ENCODE data around the gene ACOT12.
A peak's percentile ranks its signal among the peaks of the same experiment; 100 is the strongest.
"Not testable (repeated sequence)": the region's sequence is repeated elsewhere in the genome, so short reads cannot be mapped to it uniquely, and the experiment has no call there.

ACOT12 gene

DNA sequence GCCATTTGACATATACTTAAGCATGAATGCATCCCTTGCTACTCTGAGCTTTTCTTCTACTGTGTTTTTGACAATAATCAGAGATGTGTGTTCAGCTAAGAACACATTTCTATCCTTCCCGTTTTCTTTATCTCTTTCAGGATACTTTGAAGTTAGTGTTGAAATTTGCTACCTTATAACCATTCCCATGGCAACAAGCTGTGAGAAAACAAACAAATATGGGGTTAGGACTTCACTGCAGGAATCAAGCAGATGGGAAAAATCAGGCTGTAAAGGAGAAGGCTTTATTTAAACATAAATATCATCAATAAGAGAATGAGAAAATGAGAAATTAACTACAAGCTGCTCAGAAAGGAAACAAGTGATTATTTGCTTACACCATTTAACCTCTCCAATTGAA is 57.4 kb downstream of the ACOT12 start:
- no peak for FAIRE-seq

DNA sequence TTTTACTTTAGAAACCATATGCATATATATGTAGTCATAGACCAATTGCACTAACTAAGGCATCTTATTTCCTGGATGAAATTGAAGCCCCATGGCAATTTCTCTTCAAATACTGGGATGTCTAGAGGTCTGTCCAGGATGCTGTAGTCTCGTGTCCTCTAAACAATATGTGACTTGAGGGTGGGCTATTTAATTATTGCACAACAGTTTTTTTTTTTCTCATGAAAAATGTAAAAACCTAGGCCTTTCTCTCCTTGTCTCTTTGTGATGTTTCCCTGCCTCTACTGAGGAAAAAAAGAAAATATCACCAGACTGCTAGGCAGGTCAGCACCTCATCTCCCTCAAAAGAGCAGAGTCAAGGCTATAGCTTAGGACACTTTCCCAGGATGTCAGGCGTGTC is 58.0 kb downstream of the ACOT12 start:
- FAIRE-seq = no peak

GRCh38 chr5:81334304-81335061 is 59.5 kb downstream of the ACOT12 start:
- FAIRE-seq = no peak

GRCh38 chr5:81326554-81326953 is 67.4 kb downstream of the ACOT12 start:
- no peak for FAIRE-seq

DNA sequence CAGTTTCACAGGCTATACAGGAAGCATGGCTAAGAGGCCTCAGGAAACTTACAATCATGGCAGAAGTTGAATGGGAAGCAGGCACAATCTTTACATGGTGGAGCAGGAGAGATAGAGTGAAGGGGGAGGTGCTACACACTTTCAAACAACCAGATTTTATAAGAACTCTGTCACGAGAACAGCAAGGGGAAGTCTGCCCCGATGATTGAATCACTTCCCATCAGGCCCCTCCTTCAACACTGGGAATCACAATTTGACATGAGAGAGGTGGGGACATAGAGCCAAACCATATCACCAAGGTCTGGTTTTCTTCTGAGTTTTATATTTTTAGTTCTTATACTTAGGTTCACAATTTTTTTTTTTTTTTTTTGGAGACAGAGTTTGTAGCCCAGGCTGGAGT is 76.4 kb downstream of the ACOT12 start:
- FAIRE-seq = no peak

- FAIRE-seq = no peak
Measured at GRCh38 chr5:81316571-81316970, 77.4 kb downstream of the ACOT12 start.

- no peak for FAIRE-seq
Measured at GRCh38 chr5:81315830-81316229, 78.1 kb downstream of the ACOT12 start.

- FAIRE-seq = no peak
Measured at GRCh38 chr5:81315336-81315735, 78.6 kb downstream of the ACOT12 start.

DNA sequence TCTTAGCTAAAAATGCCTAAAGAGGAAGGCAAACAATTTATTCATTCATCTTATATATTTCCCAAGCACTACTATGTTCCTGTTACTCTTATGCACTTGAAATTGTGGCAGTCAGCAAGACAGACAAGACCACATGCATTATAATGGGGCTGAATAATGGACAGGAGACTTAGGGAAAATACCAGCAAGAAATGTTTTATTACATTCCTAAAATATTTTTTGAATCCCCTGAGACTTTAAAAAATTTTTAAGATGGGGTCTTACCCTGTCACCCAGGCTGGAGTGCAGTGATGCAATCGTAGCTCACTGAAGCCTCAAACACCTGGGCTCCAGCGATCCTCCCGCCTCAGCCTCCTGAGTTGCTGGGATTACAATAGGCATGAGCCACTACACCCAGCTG is 79.4 kb downstream of the ACOT12 start:
- no peak for FAIRE-seq

DNA sequence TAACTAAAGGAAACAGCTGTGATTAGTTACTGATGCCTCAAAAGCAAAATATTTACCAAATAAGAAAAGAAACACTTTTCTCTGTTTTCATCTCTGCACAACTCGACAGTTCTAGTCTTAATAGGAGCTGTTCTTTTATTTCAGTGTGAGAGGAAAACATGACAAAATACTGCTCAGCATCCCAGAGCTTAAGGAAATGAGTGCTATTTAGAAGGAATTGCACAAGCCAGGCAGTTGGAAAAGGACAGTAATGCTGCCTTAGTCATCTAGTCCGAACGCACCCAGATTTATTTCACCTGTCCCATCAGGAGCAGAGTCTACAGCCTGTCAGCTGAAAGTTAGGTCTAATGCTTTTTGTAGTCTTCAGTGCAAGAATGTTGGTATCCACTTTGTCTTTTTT is 80.2 kb downstream of the ACOT12 start:
- FAIRE-seq = no peak

DNA sequence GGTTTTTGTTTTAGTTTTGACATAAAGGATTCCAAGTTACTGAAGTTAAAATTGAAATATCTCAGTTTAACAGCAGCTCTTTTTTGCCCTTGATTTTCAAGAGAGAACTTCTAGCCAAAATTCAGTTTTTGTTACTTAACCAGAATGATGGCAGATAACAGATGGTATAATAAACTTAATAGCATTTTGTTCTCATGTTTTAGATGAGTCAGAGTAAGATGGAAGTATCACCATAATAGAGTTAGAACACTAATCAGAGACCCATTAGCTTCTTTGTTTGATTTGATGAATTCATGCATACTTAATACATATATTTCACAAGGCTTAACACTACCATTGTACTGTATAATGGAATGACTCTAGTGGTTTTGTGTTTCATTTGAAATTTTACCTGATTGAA is 80.7 kb downstream of the ACOT12 start:
- FAIRE-seq = no peak

DNA sequence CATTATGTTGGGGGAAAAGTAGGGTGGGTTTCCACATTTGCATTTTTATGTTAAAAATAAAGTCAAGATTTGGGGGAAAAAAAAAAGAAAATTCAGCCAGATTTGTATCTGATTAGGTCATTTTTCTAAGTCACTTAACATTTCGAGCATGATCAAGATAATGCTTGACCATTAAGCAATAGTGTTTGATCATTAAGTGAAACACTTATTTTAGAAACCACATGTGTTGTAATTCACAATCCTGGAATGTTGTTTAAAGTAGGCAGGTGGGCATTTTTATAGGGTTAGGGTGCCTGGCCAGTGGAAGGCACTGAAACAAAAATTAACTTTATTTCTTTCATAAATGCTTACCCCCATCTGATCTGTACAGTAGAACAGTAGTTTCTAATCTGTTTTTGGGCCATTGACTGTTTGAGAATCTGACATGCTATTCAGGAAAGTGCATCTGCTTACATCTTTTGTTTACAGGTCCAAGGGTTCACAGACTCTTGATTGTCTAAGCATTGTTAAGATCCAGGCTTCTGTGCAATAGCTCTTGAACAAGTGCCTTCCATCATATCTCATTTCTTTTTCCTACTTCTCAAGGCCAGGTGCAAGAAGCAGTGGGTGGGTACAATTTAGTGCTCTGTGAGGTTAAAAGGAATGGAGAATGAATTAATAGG is 83.4 kb downstream of the ACOT12 start:
- no peak for FAIRE-seq

DNA sequence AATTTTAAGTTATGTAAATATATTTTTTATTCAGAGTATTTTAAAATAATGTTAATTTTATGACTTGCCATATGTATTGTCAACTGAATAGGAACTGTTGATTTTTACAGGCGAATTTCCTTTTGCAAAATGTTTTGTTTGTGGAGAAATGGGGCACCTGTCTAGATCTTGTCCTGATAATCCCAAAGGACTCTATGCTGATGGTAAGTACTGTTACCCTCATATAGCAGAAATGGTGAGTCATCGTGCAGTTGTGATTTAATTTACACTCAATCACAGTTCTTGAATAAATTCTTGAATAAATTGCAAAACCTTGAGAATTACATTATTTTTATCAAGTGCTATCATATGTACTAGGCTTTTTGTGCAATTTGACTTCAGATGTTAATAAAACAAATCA is 85.1 kb downstream of the ACOT12 start:
- no peak for FAIRE-seq

DNA sequence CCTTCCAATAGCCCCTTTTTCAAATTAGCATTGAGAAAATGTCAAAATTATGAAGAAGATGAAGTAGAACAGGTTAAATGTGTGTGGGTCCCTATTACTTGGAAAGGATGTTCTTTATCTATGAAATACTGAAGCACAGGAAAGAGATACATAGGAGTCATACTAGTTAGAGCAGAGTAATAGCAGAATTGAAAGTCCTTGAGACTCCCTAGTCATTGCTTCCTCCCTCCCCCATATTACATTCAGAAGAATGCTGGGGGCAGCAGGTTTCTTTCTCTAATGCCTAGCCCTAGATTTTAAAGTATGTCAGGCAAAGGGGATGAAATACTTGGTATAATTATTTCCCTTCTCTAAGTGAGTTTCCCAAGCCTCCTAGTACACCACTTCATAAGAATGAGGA is 88.1 kb downstream of the ACOT12 start:
- no peak for FAIRE-seq

- no peak for FAIRE-seq
Measured at GRCh38 chr5:81303563-81303962, 90.4 kb downstream of the ACOT12 start.

GRCh38 chr5:81302596-81302995 is 91.3 kb downstream of the ACOT12 start:
- FAIRE-seq = no peak

GRCh38 chr5:81301271-81302015 is 92.5 kb downstream of the ACOT12 start, which contains the start of gene ZCCHC9:
ZCCHC9 (plus strand) TSS chr5:81301587; CDS start chr5:81304758, 3,171 bp downstream.
- FAIRE-seq = peak; percentile 94

GRCh38 chr5:81300921-81301270 is 93.0 kb downstream of the ACOT12 start:
- FAIRE-seq = no peak

DNA sequence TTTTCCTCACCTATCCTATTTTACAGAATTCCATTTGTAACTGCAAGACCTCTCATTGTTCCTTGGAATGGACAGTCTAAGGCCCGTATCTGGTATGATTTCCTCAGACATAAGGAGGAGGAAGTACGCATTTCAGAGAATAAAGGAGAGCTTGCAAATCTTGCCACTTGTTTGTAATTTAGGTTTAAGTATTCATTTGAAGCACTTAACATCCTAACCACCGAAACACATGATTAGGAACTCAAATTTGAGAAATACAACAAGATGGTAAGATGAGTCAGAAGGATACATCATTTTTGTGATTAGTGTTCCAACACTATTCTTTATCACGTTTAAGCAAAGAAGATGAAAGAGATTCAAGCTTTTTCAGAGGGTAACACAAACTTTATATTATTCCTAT is 96.4 kb downstream of the ACOT12 start:
- no peak for FAIRE-seq

DNA sequence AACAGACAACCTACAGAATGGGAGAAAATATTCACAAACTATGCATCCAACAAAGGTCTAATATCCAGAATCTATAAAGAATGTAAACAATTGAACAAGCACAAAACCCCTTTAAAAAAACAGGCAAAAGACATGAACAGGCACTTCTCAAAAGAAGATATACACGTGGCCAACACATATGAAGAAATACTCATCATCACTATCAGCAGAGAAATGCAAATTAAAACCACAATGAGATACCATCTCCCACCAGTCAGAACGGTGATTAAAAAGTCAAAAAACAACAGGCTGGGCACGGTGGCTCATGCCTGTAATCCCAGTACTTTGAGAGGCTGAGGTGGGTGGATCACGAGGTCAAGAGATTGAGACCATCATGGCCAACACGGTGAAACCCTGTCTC is 99.9 kb downstream of the ACOT12 start:
- FAIRE-seq = not testable (repeated sequence)

- no peak for FAIRE-seq
Measured at GRCh38 chr5:81292130-81292529, 101.8 kb downstream of the ACOT12 start.

GRCh38 chr5:81290146-81290545 is 103.8 kb downstream of the ACOT12 start:
- no peak for FAIRE-seq

- no peak for FAIRE-seq
Measured at GRCh38 chr5:81288021-81288433, 105.9 kb downstream of the ACOT12 start.

DNA sequence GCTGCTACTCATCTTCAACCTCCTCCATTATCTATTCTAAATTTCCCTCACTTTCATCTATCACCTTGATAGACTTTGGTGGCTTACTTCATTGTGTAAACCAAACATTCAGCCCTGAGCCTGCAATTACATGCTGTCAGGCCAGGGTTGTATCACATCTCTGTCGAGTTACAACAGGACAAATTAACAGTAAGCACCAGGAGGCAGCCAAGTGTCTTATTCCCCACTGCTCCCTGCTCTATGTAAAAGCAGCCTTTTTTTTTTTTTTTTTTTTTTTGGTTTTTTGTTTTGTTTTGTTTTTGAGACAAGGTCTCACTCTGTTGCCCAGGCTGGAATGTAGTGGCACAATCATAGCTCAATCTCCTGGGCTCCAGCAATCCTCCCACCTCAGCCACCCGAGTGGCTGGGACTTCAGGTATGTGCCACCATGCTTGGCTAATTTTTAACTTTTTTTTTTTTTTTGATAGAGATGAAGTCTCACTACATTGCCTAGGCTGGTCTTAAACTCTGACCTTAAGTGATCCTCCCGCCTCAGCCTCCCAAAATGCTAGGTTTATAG is 107.8 kb downstream of the ACOT12 start:
- FAIRE-seq = no peak

Measured in G401.6 (cell line).